Measurements from ENCODE around the gene BICRAL.

DNA sequence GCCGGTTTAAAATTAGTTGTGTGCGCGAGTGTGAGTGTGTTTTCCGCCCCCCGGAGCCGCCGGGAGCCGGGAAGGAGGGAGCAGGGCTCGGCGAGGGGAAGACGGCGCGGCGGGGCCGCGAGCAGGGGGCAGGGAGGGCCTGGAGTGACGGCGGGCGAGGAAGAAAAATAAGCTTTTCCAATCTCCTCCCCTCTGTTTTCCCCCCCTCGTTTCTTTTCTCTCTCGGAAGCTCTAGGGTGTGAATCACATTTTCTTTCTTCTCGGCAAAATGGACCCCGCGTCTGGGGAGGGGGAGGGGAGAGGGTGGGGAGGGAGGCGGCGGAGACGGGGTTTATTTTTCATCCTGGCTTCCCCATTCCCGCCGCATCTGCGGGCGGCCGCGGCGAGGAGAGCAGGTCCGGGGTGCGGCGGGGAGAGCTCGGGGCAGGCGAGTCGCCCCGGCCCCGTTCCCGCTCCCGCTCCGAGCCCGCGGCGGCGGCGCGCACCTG is 881 bp downstream of the BICRAL start:
- TF ChIP-seq EZH2 (IDR thresholded peaks at IDR 0.05; ENCODE audit: borderline replicate concordance) = no peak
- TF ChIP-seq, protein P1, sequence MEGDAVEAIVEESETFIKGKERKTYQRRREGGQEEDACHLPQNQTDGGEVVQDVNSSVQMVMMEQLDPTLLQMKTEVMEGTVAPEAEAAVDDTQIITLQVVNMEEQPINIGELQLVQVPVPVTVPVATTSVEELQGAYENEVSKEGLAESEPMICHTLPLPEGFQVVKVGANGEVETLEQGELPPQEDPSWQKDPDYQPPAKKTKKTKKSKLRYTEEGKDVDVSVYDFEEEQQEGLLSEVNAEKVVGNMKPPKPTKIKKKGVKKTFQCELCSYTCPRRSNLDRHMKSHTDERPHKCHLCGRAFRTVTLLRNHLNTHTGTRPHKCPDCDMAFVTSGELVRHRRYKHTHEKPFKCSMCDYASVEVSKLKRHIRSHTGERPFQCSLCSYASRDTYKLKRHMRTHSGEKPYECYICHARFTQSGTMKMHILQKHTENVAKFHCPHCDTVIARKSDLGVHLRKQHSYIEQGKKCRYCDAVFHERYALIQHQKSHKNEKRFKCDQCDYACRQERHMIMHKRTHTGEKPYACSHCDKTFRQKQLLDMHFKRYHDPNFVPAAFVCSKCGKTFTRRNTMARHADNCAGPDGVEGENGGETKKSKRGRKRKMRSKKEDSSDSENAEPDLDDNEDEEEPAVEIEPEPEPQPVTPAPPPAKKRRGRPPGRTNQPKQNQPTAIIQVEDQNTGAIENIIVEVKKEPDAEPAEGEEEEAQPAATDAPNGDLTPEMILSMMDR (IDR thresholded peaks at IDR 0.05; ENCODE audit: poor library complexity) = no peak
